HG02610 (cell line): ENCODE results near the gene SMOC2.
"Not testable (repeated sequence)": the region's sequence is repeated elsewhere in the genome, so short reads cannot be mapped to it uniquely, and the experiment has no call there.

ENCODE experiments used
- ATAC-seq: cut with Tn5 transposase; IDR thresholded peaks from one replicate; pipeline ENCODE4 v1.9.1; 2021; ENCODE audit warnings: mild to moderate bottlenecking, moderate library complexity; ENCODE audit not compliant: unreplicated experiment

SMOC2 gene

DNA sequence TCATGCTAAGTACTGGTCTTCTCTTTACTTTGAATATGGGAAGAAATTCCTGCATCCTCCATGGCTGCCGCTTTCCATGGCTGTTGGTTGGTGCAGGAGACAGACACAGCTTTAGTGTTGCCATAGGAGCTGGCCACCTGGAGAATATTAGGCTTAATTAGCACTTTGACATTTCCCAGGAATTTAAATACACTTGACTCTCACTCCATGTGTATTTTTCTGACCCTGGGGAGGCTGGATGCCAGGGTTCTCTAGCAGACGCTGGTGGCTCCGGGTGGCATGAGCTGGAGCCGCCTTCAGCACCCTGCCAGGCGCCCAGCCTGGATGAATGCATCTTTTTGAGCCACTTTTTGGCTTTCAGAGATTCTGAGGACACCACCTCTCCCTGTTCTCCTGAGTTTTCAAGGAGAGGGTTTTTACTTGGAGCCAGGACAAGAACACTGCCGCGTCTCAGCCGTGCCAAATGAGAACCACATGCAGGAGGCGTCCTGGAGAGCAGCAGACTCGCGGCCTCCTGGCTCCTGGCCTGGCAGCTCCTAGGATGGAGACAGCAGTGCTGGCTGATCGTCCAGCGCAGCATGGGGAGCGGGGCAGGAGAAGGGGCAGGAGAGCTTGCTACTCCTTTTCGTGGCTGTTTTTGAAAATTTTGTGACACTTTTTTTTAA, 258.8 kb downstream of the SMOC2 start:
- ATAC-seq = no peak

DNA sequence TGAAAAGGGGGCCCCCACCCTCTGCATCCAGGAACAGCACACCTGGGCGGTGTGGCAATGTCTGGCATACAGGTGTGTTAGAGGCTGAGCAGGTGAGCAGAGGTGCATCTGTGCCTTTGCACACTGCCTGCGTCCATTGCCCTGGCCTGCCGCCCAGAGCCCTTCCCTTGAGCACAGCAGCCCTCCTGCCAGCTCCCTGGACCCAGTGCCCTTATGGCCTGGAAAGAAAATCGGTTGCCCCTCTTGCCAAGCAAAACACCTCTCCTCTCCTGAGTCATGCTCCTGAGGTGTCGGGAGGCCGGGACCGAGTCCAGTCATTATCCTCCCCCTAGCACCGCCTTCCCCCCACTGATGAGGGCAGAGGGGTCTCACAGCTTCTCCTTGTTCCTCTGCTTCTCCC, 259.9 kb downstream of the SMOC2 start:
- ATAC-seq = no peak

DNA sequence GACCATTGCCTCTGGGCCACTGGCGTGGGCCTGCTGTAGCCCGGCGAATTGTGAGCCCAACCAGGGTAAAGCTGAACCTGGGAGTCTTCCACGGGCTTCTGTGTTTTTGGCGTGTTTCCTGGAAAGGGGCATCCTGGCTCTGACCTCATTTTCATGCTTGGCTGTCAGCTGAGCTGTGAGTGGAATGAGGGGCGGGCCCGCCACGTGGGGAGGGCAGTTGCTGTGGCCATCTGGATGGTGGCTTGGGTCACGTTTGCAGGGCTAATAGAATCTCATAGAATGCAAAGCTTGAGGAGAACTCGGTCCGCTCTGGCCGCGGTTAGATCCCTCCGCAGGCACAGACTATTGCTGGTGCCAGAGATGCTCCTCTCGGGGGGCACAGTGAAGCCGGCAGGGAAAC, 263.0 kb downstream of the SMOC2 start:
- no peak for ATAC-seq

DNA sequence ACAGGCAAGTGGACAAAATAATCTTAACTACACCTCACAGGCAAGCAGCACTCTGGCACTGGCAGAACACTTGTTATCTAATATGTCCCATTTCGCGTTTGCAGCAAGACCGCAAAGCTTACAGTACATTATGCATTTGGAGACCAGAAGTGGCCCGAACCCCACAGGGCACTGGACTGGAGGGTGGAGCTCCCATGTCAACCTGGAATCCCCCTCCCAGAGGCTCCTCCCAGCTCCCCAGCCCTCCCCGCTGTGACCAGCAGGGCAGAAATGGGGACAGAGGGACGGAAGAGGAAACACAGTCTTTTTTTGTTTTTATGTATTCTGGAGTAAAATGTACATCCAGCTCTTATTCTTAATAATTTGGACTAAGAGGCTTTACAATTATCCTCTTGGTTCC, 263.7 kb downstream of the SMOC2 start:
- no peak for ATAC-seq

DNA sequence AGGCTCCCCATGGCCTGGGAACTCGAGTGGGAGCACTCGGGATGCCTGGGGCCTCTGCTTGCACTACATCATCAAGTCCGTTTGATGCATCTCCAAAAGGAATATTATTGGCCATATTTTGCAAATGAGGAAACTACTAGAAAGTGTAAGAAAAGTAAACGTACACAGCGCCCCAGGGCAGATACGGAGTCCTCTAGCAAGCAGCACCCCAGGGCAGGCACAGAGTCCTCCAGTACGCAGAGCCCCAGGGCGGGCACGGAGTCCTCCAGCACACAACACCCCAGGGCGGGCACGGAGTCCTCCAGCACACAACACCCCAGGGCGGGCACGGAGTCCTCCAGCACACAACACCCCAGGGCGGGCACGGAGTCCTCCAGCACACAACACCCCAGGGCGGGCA, 264.3 kb downstream of the SMOC2 start:
- not testable (repeated sequence) for ATAC-seq

DNA sequence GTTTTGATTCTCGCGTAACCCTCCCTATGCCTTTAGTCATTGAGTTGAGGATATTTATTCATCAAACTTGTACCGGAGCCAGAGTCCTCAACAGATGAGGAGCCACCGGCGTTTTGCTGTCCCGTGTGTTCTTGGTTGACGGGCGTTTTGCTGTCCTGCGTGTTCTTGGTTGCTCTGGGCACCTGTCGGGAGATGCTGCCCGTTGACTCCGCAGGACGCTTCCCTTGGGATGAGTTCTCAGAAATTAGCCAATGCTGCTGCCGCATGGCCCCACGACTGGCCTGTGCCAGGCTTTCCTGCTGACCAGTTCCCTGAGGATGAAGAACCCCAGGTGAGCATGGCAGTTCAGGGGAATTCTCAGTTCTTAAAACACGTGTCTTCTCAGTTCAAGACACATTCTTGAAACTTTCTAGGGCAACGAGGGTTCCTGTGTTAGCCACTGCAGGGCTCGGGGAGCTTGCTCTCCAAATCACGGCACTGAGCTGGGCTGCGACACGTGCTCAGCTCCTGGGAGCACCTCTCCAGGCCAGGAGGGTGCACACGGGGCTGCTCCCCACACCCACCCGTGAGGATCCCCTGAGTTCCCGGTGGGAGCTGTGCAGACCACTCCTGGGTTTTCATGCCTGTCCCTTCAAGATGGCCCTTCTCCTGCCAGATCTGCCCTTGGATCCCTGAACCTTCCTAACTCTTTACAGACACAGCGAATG, 265.6 kb downstream of the SMOC2 start:
- no peak for ATAC-seq

DNA sequence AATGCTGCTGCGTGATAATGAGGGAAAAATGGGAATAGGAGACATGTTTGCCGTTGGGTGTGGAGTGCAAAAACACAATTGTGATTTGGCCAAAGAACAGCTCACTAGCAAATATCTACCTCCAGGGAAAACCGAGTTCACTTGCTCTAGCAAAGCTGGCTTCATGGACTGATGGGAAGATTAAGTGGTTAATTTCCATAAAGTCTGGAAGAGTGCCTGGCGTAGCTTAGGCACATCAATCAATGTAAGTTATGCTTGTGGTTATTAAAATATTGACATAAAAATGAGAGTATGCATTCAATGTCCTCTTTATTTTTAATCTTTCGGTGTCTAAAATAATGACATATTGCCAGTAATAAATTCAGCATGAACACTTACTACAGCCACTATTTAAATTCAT, 267.5 kb downstream of the SMOC2 start:
- no peak for ATAC-seq

DNA sequence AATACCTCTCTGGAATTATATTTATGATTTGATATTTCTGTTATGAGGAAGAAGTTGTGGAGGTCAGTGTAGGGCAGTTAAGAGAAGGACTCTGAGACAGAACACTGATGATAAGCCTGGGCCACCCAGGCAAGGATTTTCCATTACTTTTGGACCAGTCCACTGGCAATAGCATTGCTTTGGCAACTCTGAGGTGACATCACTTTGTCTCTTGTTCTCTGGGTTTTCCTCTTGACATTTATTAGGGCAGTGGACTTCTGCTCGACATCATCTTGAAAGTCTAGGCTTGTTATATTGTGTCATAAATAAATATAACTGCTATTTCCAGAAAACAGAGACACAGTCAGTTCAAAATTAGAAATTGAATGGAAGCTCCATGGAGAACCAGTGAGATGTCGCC, 268.0 kb downstream of the SMOC2 start:
- no peak for ATAC-seq

DNA sequence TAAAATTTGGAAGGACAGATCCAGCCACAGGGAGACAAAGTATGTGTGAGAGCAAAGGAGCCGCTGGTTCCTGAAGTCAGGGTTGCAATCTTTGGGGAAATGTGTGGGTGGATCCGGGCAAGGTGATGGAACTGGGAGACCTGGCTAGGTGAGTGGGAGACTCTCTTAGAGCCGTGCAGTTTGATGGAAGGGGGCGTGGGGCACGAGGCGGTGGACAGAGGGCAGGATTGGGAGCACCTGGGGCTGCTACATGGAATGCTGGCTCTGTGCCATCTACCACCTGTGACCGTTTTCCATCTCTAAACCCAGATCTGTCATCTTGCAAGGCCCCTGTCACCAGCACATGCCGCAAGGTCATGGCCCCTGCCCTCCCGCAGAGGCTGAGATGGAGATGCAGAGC, 268.4 kb downstream of the SMOC2 start:
- ATAC-seq = no peak

DNA sequence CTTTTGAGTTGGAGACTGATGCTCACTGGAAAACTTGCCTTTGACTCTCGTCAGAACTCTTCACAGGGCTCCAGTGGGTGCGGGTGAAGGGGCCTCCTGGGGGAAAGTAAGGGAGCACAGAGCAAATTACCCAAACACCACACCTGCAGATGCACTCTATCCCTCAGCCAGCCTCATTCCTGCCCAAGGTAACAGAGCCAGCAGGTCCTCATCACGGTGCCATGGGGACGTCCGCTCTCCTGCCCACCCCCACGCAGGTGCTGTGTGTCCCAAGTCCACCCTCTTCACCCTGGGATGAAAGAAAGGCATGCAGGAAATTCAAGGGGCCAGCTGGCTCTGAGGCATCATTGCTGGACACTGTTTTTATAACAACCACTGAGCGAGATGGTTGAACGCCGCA, 269.0 kb downstream of the SMOC2 start:
- no peak for ATAC-seq

DNA sequence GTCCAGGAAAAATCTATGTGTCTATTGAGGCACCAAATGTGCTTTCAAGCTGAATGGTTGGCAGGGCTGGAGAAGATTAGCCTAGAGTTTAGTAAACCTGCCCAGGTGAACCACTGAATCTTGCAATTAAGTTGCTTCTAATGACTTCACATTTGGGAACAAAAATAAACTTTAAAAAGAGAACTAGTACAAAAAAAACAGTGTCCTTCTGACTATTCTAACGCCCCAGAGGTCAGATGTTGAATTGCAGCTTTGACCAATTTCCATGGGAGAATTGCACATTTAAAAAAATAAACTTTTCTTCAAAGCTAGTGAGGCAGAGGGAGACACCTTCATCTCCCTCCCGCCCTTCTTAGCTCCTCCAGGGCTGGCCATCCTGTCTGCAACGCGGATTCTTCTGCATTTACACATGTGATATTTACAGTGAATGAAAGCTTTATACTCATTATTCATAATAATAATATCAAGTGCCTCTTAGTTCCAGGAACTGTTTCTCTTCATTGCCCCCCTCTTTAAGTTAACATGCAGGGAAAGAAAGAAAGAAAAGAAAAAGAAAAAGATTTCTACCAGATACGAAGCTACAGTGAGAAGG, 270.2 kb downstream of the SMOC2 start:
- no peak for ATAC-seq

DNA sequence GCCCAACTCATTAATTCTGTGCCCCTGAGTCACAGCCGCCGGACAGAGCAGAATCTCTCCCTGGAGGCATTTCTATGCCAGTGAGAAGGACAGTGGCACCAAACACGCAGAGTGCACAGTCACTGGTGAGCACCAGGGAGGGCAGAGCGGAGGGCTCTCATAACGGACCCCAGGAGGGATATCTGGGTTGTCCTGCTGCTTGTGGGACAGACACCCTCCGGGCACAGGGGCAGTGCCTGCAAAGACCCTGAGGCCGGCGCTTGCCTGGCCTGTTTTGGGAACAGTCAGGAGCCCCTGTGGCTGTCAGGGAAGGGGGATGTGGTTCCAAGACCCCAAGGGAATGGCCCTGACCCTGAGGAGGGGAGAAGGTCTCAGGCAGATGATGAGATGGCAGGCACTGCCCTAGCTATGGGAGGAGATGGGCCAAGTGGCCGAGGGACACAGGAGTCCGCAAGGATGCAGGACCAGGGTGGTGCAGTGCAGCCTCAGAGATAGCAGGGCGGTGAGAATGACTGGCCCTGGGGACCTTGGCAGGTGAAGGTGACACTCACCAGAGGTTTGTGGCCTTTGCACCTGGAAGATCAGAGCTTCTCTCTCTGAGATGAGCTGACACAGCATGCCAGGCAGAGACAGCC, 270.8 kb downstream of the SMOC2 start:
- ATAC-seq = no peak

DNA sequence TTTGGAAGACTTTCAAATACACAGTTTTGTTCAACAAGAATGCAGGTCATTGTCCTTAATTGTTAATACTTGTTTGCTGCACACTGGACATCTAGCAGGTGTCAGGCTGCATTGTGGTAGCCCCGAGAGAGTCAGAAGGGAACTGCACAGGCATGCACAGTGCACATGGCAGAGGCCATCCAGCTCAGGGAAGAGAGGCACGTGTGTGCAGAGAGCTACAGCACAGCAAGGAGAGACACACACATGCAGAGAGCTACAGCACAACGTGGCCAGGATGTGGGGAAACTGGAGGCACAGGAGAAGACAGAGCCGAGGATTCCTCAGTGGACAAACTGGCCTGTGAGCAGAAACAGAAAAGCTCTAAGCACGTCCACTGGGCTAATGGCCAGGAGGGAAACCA, 272.0 kb downstream of the SMOC2 start:
- no peak for ATAC-seq

DNA sequence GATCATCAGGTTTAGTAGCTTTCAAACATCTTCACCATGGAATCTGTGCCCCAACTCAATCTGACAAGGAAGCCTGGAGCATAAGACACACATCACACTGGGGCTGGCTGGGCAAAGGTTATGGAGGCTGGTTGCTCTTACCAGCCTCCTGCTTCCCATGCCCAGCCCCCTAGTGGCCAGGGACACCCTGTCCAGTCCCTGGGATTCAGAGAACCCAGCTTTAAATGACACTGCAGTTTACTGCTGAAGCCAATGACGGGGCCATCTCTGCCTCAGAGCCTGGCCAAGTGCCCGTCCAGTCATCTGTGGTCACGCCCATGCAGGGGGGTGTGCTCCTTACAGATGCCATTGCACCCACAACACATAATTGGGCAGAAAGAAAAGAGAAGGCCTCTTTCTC, 272.9 kb downstream of the SMOC2 start:
- ATAC-seq = no peak

DNA sequence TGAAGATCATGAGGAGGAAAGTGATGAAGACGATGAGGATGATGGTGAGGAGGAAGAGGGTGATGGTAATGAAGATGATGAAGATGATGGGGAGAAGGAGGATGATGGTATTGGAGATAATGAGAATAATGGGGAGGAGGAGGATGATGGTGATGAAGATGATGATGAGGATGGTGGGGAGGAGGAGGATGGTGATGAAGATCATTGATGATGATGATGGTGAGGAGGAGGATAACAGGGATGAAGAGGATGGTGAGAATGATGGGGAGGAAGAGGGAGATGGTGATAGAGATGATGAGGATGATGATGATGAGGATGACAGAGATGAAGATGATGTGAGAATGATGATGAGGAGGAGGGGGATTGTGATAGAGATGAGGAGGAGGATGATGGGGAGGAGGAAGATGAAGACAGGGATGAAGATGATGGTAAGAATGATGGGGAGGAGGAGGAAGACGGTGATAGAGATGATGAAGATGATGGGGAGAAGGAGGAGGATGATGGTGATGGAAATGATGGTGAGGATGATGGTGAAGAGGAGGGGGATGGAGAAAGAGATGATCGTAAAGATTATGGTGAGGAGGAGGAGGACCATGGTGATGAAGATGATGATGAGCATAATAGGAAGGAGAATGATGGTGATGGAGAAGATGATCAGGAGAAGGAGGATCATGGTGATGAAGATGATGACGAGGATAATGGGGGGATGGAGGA, 273.7 kb downstream of the SMOC2 start:
- ATAC-seq = no peak

DNA sequence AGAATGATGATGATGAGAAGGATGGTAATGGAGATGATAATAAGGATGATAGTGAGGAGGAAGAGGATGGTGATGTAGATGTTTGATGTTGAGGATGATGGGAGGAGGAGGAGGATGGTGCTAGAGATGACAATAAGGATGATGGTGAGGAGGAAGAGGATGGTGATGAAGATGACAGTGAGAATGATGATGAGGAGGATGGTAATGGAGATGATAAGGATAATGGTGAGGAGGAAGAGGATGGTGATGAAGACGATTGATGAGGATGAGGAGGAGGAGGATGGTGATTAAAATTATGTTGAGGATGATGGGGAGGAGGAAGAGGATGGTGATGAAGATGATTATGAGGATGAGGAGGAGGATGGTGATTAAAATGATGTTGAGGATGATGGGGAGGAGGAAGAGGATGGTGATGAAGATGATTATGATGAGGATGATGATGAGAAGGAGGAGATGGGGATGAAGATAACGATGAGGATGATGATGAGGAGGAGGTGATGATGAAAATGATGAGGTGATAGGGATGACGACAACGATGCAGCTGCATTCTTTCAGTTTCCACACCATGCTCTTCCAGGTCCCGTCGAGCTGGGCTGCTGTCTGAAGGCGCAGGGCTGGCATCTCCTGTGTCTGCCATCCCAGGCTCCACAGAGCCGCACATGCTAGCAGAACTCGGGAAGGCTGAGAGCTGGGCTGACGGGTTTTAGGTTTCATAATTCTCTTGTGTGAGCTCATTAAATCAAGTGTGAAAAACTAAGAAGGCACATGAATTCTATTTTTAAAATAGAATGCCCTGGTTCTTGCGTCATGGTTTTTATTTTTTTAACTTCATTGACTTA, 274.9 kb downstream of the SMOC2 start:
- ATAC-seq = no peak

DNA sequence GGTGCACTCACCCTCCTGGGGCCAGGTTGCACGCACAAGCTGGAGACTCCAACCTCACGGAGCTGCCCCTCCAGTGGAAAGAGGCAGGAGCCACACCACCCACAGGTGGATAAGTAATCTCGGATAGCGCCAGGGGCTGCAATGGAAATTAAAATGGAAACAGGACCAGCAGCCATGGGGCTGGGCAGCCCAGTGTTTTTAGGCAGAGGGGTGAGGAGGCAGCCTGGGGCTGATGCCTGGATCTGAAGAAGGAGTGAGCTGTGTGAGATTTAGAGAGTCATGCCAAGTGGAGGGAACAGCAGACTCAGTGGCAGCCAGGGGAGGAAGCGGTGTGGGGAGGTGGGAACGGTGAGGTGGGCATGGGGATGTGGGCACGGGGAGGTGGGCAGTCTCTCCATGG, 275.6 kb downstream of the SMOC2 start:
- no peak for ATAC-seq

DNA sequence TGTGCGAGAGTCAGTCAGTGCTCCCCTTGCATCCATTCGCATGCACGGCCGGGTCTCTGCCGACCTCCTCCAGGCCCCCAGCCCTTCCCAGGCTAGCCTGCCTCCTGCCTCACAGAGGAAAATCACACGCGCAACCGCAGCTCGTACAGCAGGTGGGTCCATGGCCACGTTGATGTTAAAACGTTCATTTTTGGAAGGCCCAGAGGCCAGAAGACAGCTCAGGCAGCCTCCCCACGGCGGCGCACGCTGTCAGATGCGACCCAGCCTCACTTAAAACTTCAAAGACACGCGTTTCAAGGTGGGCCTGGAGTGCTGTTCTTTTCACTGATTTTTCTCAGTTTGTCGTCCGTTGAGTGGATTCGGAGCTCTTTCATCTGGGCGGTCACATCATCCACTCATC, 276.5 kb downstream of the SMOC2 start:
- no peak for ATAC-seq
